T-helper 2 cell (primary cell): Measurements from ENCODE around the gene CHCHD3.

ENCODE experiments used
- DNase-seq, 5 experiments: peaks; one replicate each; pipeline versions ENCODE4 v3.0.0 to v3.0.0-alpha.2; 2012 to 2022

The CHCHD3 gene

GRCh38 chr7:132765861-132766260 lies 316.0 kb downstream of the CHCHD3 start:
- no peak for DNase-seq

- DNase-seq = no peak
Observed at GRCh38 chr7:132764762-132765161, 317.1 kb downstream of the CHCHD3 start.

GRCh38 chr7:132760866-132761265 lies 321.0 kb downstream of the CHCHD3 start:
- DNase-seq = no peak

- no peak for DNase-seq
Observed at GRCh38 chr7:132760244-132760623, 321.7 kb downstream of the CHCHD3 start.

- DNase-seq = no peak
Observed at GRCh38 chr7:132759482-132760243, 322.2 kb downstream of the CHCHD3 start.

- no peak for DNase-seq
Observed at GRCh38 chr7:132758986-132759385, 322.9 kb downstream of the CHCHD3 start.

GRCh38 chr7:132757783-132758182 lies 324.1 kb downstream of the CHCHD3 start:
- no peak for DNase-seq

- no peak for DNase-seq
Observed at GRCh38 chr7:132756484-132756990, 325.4 kb downstream of the CHCHD3 start.

GRCh38 chr7:132755538-132756483 lies 326.1 kb downstream of the CHCHD3 start:
- no peak for DNase-seq

- no peak for DNase-seq
Observed at GRCh38 chr7:132752431-132752830, 329.5 kb downstream of the CHCHD3 start.

GRCh38 chr7:132751244-132751647 lies 330.6 kb downstream of the CHCHD3 start:
- DNase-seq = no peak

- no peak for DNase-seq
Observed at GRCh38 chr7:132750530-132751217, 331.2 kb downstream of the CHCHD3 start.

- DNase-seq = no peak
Observed at GRCh38 chr7:132750096-132750495, 331.8 kb downstream of the CHCHD3 start.

GRCh38 chr7:132745510-132745909 lies 336.4 kb downstream of the CHCHD3 start:
- no peak for DNase-seq

GRCh38 chr7:132743974-132744373 lies 337.9 kb downstream of the CHCHD3 start:
- no peak for DNase-seq

- no peak for DNase-seq
Observed at GRCh38 chr7:132742189-132742612, 339.7 kb downstream of the CHCHD3 start.

GRCh38 chr7:132740176-132740575 lies 341.7 kb downstream of the CHCHD3 start:
- DNase-seq = no peak

- no peak for DNase-seq
Observed at GRCh38 chr7:132739271-132739955, 342.5 kb downstream of the CHCHD3 start.

GRCh38 chr7:132738254-132738653 lies 343.6 kb downstream of the CHCHD3 start:
- no peak for DNase-seq

GRCh38 chr7:132735476-132735875 lies 346.4 kb downstream of the CHCHD3 start:
- no peak for DNase-seq
